NCI-H2029 (cell line): ENCODE results near the gene OR2T27.
A peak's percentile ranks its signal among the peaks of the same experiment; 100 is the strongest.
"Not testable (repeated sequence)": the region's sequence is repeated elsewhere in the genome, so short reads cannot be mapped to it uniquely, and the experiment has no call there.

Experiments
- DNase-seq: peaks from one replicate; lab custom pipeline; 2025; lab: John Stamatoyannopoulos, UW

Gene OR2T27

GRCh38 chr1:248640906-248641305 lies 14.4 kb downstream of the OR2T27 start:
- DNase-seq, result not testable (repeated sequence)

GRCh38 chr1:248639652-248640051 lies 15.7 kb downstream of the OR2T27 start:
- not testable (repeated sequence) for DNase-seq

- not testable (repeated sequence) for DNase-seq
These were observed 18.7 kb downstream of the OR2T27 start for GRCh38 chr1:248636612-248637011.

GRCh38 chr1:248634991-248635390 lies 20.3 kb downstream of the OR2T27 start, which contains the start of gene OR2T11:
Gene OR2T11, minus strand, starts transcription at chr1:248635091. Its CDS starts 7,963 bp downstream, at chr1:248627128.
- DNase-seq, result not testable (repeated sequence)

- DNase-seq, result no peak
These were observed 23.8 kb downstream of the OR2T27 start for GRCh38 chr1:248631354-248632008.

GRCh38 chr1:248630551-248630950 lies 24.8 kb downstream of the OR2T27 start:
- DNase-seq, result no peak

- DNase-seq, result no peak
These were observed 27.1 kb downstream of the OR2T27 start for GRCh38 chr1:248627971-248628844.

- DNase-seq, result no peak
These were observed 29.4 kb downstream of the OR2T27 start for GRCh38 chr1:248625971-248626370.

- DNase-seq, result no peak
These were observed 30.2 kb downstream of the OR2T27 start for GRCh38 chr1:248625166-248625565.

GRCh38 chr1:248622570-248623001 lies 32.7 kb downstream of the OR2T27 start:
- DNase-seq, result peak; percentile 38

GRCh38 chr1:248621770-248622169 lies 33.6 kb downstream of the OR2T27 start:
- no peak for DNase-seq

- DNase-seq, result peak; percentile 30
These were observed 36.5 kb downstream of the OR2T27 start for GRCh38 chr1:248618878-248619277.

- DNase-seq, result no peak
These were observed 37.2 kb downstream of the OR2T27 start for GRCh38 chr1:248618119-248618518.

- no peak for DNase-seq
These were observed 41.6 kb downstream of the OR2T27 start for GRCh38 chr1:248613742-248614141.

GRCh38 chr1:248611883-248612414 lies 43.4 kb downstream of the OR2T27 start:
- DNase-seq, result no peak

GRCh38 chr1:248610301-248610700 lies 45.0 kb downstream of the OR2T27 start:
- no peak for DNase-seq
